Common myeloid progenitor, CD34-positive (primary cell): ENCODE results near the gene ADGRD2.
A peak's percentile ranks its signal among the peaks of the same experiment; 100 is the strongest.

ENCODE experiments used
- CTCF ChIA-PET: fragments of 350-600 bp; sonication (Branson Sonifier 250); formaldehyde crosslinking; loops from one replicate; lab custom pipeline; 2021; ENCODE audit warnings: antibody characterized with exemption; lab: Charles Lee
- POLR2A ChIA-PET: fragments of 350-600 bp; sonication (Branson Sonifier 250); formaldehyde crosslinking; loops from one replicate; lab custom pipeline; 2021; ENCODE audit warnings: antibody characterized with exemption; lab: Charles Lee
- DNase-seq, 3 donors: peaks; one replicate each; pipeline versions ENCODE4 v3.0.0 to v3.0.0-alpha.2; 2013
- H3K27ac ChIP-seq, 2 experiments: 1 replicate in 1 of 2; 2 replicates in 1 of 2; pipeline ENCODE4 v1.7.0; 2013; ENCODE audit warnings: inconsistent platforms in 2 of 2, low read length in 2 of 2, mild to moderate bottlenecking in 2 of 2, low read depth in 1 of 2, moderate library complexity in 1 of 2; ENCODE audit not compliant: severe bottlenecking in 2 of 2, insufficient read depth in 1 of 2, poor library complexity in 1 of 2
- H3K27me3 ChIP-seq, 5 experiments: replicated peaks in 2 of 5; 1 replicate in 3 of 5; 2 replicates in 2 of 5; pipeline versions ENCODE4 v1.6.1 to v1.7.0; 2013; ENCODE audit warnings: low read length in 4 of 5, mild to moderate bottlenecking in 2 of 5, moderate library complexity in 2 of 5, inconsistent platforms in 1 of 5; ENCODE audit not compliant: insufficient read depth in 5 of 5, control insufficient read depth in 4 of 5
- H3K36me3 ChIP-seq, 4 experiments: 1 replicate in 2 of 4; 2 replicates in 2 of 4; pipeline versions ENCODE4 v1.6.1 to v1.7.0; 2013; ENCODE audit warnings: low read length in 3 of 4, control low read depth in 1 of 4, mild to moderate bottlenecking in 1 of 4; ENCODE audit not compliant: control insufficient read depth in 4 of 4, insufficient read depth in 4 of 4
- H3K4me1 ChIP-seq, 4 experiments: 1 replicate in 3 of 4; 2 replicates in 1 of 4; pipeline versions ENCODE4 v1.6.1 to v1.7.1; 2013; ENCODE audit warnings: low read length in 3 of 4, mild to moderate bottlenecking in 3 of 4, control low read depth in 1 of 4, inconsistent platforms in 1 of 4, moderate library complexity in 1 of 4; ENCODE audit not compliant: control insufficient read depth in 4 of 4, insufficient read depth in 4 of 4; ENCODE audit errors: control extremely low read depth in 1 of 4
- H3K4me3 ChIP-seq, 7 experiments: 1 replicate in 4 of 7; 2 replicates in 3 of 7; pipeline versions ENCODE4 v1.5.1 to v1.7.0; 2013; ENCODE audit warnings: mild to moderate bottlenecking in 7 of 7, low read length in 6 of 7, moderate library complexity in 6 of 7, inconsistent platforms in 2 of 7, low read depth in 2 of 7, control low read depth in 1 of 7; ENCODE audit not compliant: insufficient read depth in 4 of 7, control insufficient read depth in 1 of 7; ENCODE audit errors: extremely low read depth in 1 of 7
- H3K9me3 ChIP-seq, 5 experiments: 1 replicate in 4 of 5; 2 replicates in 1 of 5; pipeline versions ENCODE4 v1.6.1 to v1.7.1; 2013; ENCODE audit warnings: low read length in 4 of 5, mild to moderate bottlenecking in 2 of 5, inconsistent platforms in 1 of 5, low read depth in 1 of 5, moderate library complexity in 1 of 5; ENCODE audit not compliant: control insufficient read depth in 4 of 5, insufficient read depth in 2 of 5; ENCODE audit errors: control extremely low read depth in 1 of 5
- WGBS: methylation state at CpG from one replicate; pipeline ENCODE4 v1.1.5; 2013; ENCODE audit not compliant: insufficient coverage; 5-methylcytosine and 5-hydroxymethylcytosine counted together

ADGRD2 gene

GRCh38 chr9:124462739-124463138 lies 12.5 kb downstream of the ADGRD2 start:
- Histone ChIP-seq H3K36me3 (no peaks in the 10 kb centered on the region), H3K27me3 (no peaks in the 10 kb centered on the region), H3K27ac (no peak overlapping the region), H3K4me3 (no peak overlapping the region), H3K4me1 (no peaks in the 10 kb centered on the region), H3K9me3 (peaks cover 0 to 3% (median 0%) of the 10 kb centered on the region in 5 experiments)
- POLR2A ChIA-PET: interaction anchor here (0.6 kb wide), 1 partner anchor 1296 kb away, joined by 3 read pairs; no protein-coding TSS in a partner anchor
- CTCF ChIA-PET: interaction anchor here (1.0 to 1.6 kb wide), 2 partner anchors 9 to 10 kb away, joined by 3 to 4 read pairs; no protein-coding TSS in a partner anchor
- DNase-seq: no peak
- WGBS: no CpG with 5 or more reads among the region's 1 CpG

- H3K27ac ChIP-seq: no peak overlapping the region
- H3K36me3 ChIP-seq: no peaks in the 10 kb centered on the region
- ChIA-PET POLR2A (no interaction called here), CTCF (interaction anchor here (2.0 kb wide), 1 partner anchor 47 kb away, joined by 6 read pairs; no protein-coding TSS in a partner anchor)
- no peak for DNase-seq
- peaks cover 0 to 14% (median 5%) of the 10 kb centered on the region in 4 experiments for H3K4me1 ChIP-seq
- no peak overlapping the region for H3K4me3 ChIP-seq
- peaks cover 0 to 3% (median 0%) of the 10 kb centered on the region in 5 experiments for H3K9me3 ChIP-seq
- H3K27me3 ChIP-seq: no peaks in the 10 kb centered on the region
- 100% methylated on average over 2 of the region's 3 CpGs for WGBS
Observed at GRCh38 chr9:124465736-124466135, 15.5 kb downstream of the ADGRD2 start.

- Histone ChIP-seq H3K9me3 (peaks cover 0 to 3% (median 0%) of the 10 kb centered on the region in 5 experiments), H3K27me3 (no peaks in the 10 kb centered on the region), H3K4me1 (peaks cover 0 to 14% (median 5%) of the 10 kb centered on the region in 4 experiments), H3K27ac (no peak overlapping the region), H3K36me3 (no peaks in the 10 kb centered on the region), H3K4me3 (no peak overlapping the region)
- ChIA-PET POLR2A (no interaction called here), CTCF (no interaction called here)
- 98% methylated on average over 11 of the region's 17 CpGs for WGBS
- no peak for DNase-seq
Observed at GRCh38 chr9:124467410-124468060, 17.3 kb downstream of the ADGRD2 start.

- 78% methylated on average over 14 of the region's 19 CpGs for WGBS
Observed at GRCh38 chr9:124468061-124468740, 17.9 kb downstream of the ADGRD2 start.

GRCh38 chr9:124469011-124469832 lies 19.0 kb downstream of the ADGRD2 start:
- ChIA-PET POLR2A (no interaction called here), CTCF (interaction anchor here (1.9 kb wide), 1 partner anchor 11 kb away, joined by 6 read pairs; no protein-coding TSS in a partner anchor)
- Histone ChIP-seq H3K4me3 (no peak overlapping the region), H3K27me3 (no peaks in the 10 kb centered on the region), H3K4me1 (peaks cover 0 to 14% (median 5%) of the 10 kb centered on the region in 4 experiments), H3K27ac (no peak overlapping the region), H3K36me3 (no peaks in the 10 kb centered on the region), H3K9me3 (no peaks in the 10 kb centered on the region)
- DNase-seq: peak in 2 of 3 donors; percentile 50 to 61
- WGBS: 60% methylated on average over 22 of the region's 28 CpGs

More at GRCh38 chr9:124468061-124468740, 17.9 kb downstream of the ADGRD2 start:
- Histone ChIP-seq H3K4me3 (no peak overlapping the region), H3K4me1 (peaks cover 0 to 14% (median 5%) of the 10 kb centered on the region in 4 experiments), H3K9me3 (peaks cover 0 to 3% (median 0%) of the 10 kb centered on the region in 5 experiments), H3K36me3 (no peaks in the 10 kb centered on the region), H3K27me3 (no peaks in the 10 kb centered on the region), H3K27ac (no peak overlapping the region)
- CTCF ChIA-PET: no interaction called here
- DNase-seq: peak in 2 of 3 donors; percentile 46 to 59
- POLR2A ChIA-PET: no interaction called here

GRCh38 chr9:124470306-124470705 lies 20.1 kb downstream of the ADGRD2 start:
- ChIA-PET CTCF (interaction anchor here (1.9 kb wide), 1 partner anchor 10 kb away, joined by 6 read pairs; no protein-coding TSS in a partner anchor), POLR2A (no interaction called here)
- no peak overlapping the region for H3K27ac ChIP-seq
- no peaks in the 10 kb centered on the region for H3K27me3 ChIP-seq
- H3K36me3 ChIP-seq: no peaks in the 10 kb centered on the region
- no peaks in the 10 kb centered on the region for H3K9me3 ChIP-seq
- peaks cover 0 to 14% (median 5%) of the 10 kb centered on the region in 4 experiments for H3K4me1 ChIP-seq
- WGBS: 97% methylated on average over 13 of the region's 13 CpGs
- no peak overlapping the region for H3K4me3 ChIP-seq
- no peak for DNase-seq
